GM19372 (cell line): Measurements from ENCODE around the gene KIT.

Source experiments
- ATAC-seq: cut with Tn5 transposase; IDR thresholded peaks from one replicate; pipeline ENCODE4 v1.9.1; 2021; ENCODE audit warnings: mild to moderate bottlenecking, low read depth, moderate library complexity; ENCODE audit not compliant: unreplicated experiment

KIT gene

DNA sequence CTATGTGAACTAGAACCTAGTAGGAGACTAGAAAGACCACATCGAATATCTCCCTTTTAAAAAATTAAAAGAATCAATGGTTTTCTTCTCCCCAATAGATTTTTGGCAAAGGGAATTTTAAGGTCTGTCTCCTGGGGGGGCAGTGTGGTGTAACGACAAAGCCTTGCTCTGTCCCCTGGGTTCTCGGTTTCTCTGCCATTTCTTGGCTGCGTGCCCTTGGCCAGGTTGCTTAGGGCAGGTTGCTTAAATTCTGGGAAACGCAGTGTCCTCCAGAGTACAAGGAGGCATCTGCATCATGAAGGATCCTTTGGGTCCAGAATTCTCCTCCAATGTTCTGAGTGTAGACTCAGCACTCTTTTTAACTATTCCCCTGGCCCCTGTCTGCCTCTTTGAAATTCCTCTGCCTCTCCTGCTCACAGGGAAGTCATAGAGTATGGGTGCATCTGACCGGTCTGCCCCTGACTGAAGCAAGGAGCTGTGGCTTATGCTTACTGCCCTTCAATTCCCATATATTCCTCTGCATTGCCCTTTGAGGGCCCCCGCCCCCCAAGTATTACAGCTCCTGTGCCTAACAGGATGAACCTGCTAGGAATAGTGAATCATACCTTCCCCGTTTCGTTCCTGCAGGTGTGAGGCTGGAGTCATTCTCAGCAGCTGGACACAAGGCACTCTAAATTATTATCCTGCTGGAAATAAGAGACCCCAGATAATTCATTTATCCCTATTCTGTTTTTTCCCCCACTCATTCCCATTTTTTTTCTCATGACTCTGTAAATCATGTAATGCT, 2.2 kb downstream of the KIT start:
- no peak for ATAC-seq

GRCh38 chr4:54660591-54660990, 2.8 kb downstream of the KIT start:
- no peak for ATAC-seq

DNA sequence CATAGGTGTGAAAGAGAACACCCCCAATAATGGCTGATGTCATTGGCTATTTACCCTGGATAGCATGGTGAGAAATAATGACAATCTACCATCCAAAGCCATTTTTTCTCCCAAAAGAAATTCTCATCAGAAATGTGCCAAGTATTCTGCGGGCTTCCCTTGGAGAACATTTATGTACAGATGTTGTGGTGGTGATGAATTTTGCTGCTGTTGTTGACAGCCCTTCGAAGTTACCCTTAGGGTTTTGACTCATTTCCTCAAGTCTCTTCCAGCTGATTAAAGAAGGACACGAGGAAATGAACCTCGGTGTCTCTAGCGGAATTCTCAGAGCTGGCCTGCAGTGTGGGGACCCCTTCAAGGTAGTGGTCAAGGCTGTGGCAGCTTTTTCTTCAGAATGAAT, 3.4 kb downstream of the KIT start:
- ATAC-seq: no peak

DNA sequence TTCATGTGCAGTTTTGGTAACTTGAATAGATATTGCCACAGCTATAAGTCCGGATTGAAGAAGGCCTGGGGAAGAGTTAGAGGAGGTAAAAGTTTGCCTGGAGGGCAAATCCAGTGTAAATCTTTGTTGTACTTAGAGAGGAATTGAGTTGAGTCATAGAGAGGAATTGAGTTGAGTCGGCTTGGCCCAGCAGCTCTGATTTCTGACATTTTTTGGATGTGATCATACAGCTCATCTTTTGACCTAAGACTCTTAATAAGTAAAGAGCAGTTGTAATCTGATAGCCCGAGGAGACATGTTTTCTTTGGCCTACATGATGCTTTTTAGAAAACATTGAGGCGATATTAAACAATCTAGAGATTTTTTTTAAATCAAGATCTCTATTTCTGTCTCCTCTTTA, 3.9 kb downstream of the KIT start:
- ATAC-seq: no peak

GRCh38 chr4:54662123-54662522, 4.4 kb downstream of the KIT start:
- no peak for ATAC-seq

GRCh38 chr4:54662901-54663585, 5.3 kb downstream of the KIT start:
- ATAC-seq: no peak

DNA sequence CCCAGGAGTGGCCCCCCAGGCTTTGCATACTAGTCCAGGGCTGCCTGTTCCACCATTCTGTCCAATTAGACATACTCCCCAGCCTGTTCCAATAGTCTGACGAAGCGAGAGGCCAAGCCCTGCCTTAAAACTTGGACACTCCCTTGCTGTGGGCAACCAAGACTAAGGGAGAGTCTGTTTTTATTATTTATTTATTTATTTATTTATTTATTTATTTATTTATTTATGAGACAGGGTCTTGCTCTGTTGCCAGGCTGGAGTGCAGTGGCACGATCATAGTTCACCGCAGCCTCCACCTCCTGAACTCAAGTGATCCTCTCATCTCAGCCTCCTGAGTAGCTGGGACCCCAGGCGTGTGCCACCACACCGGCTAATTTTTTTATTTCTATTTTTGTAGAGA, 6.6 kb downstream of the KIT start:
- no peak for ATAC-seq

DNA sequence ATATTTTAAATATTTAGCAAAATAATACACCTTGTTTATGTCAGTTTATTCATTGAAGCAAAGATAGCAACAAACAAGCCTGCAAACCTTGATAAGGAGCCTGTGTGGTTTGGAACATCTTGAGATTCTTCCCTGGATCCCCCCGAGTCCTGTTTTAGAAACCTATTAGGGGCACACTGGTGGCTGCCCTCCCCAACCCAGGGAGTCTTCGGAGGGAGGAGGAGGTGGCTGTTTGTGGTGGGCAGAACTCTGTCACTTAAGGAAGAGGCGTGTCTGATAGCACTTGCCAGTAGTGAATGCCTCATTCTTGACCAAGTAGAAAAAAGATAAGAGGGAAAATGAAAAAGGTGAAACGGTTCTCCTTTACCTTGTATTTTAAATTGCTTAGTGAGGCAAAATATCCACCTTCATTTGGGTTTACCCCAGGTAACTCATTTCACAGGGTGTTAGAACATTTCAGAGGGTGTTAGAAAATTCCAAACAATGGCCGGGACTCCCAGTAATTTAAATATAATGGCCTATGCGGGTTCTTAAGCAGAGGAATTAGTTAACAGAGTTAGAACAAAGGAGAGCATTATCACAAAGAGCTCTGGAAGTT, 10.4 kb downstream of the KIT start:
- no peak for ATAC-seq

DNA sequence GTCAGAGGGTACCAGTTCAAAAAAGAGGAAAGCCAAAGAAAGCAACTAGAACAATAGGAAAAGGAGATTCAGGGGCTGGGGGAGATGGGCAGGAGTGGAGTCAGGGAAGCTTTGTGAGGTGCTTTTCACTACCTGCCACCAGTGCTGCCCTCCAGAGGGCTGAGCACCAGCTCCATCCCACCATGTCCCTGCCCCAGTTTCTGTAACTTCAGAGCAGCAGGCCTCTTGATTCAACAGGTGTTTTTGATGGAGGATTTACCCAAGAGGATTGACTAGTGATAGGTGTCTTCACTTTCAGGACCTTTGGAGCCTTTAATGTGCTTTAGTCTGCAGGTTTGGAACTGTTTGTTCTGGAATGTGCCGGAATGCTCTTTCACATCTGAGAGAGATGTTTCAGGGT, 12.1 kb downstream of the KIT start:
- ATAC-seq: no peak

GRCh38 chr4:54675721-54676461, 18.1 kb downstream of the KIT start:
- no peak for ATAC-seq

GRCh38 chr4:54676658-54677057, 18.9 kb downstream of the KIT start:
- ATAC-seq: no peak

GRCh38 chr4:54677416-54677815, 19.7 kb downstream of the KIT start:
- no peak for ATAC-seq

DNA sequence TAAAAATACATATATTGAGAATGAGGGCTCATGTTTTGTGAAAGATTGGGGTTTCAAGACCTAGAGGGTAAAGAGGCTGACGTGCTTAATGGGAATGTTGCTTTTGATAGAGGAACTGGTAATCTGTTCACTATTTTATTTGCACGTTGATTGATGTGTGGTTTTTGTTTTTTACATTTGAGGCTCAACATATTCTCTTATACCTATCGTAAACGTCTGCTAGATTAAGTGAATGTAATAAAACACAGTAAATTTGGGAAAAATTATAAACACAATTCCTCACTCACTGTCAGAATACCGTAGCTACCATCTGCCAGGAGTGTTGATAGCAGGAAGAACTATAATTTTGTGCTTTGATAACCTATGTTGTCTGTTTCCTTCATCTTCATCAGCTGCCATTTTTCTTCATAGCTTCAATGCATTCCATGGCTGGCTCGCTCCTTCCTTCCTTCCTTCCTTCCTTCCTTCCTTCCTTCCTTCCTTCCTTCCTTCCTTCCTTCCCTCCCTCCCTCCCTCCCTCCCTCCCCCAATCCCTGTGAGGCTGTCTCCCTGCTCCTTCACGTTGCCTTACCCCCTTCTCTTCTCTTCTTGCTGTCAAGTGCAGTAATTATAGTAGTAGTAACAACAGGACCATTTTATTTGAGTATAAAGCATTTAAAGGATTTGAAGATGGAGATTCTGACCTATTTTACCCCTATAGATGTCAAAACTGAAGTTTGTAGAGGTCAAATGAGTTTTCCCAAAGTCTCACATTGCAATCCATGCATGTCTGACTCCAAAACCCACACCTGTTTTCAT, 20.3 kb downstream of the KIT start:
- no peak for ATAC-seq

GRCh38 chr4:54678826-54679225, 21.1 kb downstream of the KIT start:
- ATAC-seq: no peak

DNA sequence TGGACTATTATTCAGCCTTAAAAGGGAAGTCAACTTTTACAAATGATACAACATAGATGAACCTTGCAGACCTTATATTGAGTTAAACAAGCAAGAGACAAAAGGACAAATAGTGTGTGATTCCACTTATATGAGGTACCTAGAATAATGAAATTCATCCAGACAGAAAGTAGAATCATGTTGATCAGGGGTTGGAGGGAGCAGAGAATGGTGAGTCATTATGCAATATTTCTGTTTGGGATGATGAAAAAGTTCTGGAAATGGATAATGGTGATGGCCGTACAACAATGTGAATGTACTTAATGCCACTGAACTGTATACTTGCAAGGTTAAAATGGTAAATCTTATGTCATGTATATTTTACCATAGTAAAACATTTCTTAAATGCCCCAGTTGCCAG, 22.1 kb downstream of the KIT start:
- no peak for ATAC-seq

DNA sequence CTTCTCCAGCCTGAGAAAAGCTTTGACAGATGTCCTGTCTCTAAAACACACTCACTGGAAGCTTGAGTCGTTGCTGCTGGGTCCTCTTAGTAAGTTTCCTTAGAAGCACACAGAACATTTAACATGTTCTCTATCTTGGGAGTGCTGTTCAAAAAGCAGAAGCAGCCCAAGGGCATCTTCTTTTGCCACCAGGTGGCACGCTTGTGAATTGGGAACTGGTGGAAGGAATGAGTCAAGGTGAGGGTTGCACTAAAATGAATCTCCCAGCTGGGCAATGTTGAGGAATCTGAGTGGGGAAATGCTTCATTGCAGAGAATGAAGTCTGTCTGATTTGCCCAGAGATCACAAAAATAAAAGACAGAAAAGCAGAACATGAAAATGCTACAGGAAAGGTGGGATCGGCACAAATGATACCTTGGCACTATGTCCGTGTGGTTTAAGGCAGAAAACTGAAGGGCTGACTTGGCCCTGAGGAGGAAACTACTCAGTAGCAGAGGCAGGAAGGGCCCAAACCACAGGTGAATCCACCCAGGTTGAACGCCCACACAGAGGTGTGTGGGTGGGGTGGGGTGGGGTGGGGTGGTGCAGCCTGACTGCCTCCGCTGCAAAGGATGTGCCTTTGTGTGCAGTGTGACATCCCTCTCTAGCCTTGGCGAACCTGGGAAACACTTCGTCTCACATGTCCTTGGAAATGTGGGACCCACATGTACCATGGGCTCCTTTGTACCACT, 26.0 kb downstream of the KIT start:
- ATAC-seq: no peak

GRCh38 chr4:54685810-54686209, 28.1 kb downstream of the KIT start:
- ATAC-seq: no peak

GRCh38 chr4:54687887-54688841, 30.4 kb downstream of the KIT start:
- ATAC-seq: no peak

DNA sequence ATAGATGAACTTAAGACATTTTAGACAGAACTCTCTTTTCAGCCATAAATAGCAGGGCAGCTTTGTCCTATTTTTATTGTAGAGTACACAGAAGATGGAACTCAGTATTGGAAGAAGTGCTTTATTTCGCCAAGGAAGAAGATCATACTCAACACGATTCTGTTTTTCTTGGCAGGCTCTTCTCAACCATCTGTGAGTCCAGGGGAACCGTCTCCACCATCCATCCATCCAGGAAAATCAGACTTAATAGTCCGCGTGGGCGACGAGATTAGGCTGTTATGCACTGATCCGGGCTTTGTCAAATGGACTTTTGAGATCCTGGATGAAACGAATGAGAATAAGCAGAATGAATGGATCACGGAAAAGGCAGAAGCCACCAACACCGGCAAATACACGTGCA, 37.6 kb downstream of the KIT start:
- ATAC-seq: no peak
